H1 (cell line): Measurements from ENCODE around the gene ZPBP2. TPM values are rescaled to one million over a fixed set of nuclear protein-coding genes. Genes with fewer than 3 reads are reported as not detected.

Experiments used
- CTCF ChIA-PET: fragments of 300-600 bp; sonication (Branson Sonifier 250); formaldehyde crosslinking; loops from one replicate; lab custom pipeline; 2021; ENCODE audit not compliant: partially characterized antibody; lab: Charles Lee
- POLR2A ChIA-PET: fragments of 300-600 bp; sonication (Branson Sonifier 250); formaldehyde crosslinking; loops from one replicate; lab custom pipeline; 2021; ENCODE audit warnings: inconsistent platforms; ENCODE audit not compliant: partially characterized antibody; lab: Charles Lee
- DNase-seq, 2 experiments: peaks; one replicate each; pipeline versions ENCODE4 v3.0.0 to v3.0.0-alpha.2; 2010 to 2022; ENCODE audit warnings: low spot score in 2 of 2, low read depth in 1 of 2, mixed read lengths in 1 of 2
- FAIRE-seq: peaks from 2 replicates; lab custom pipeline; 2011; peaks lifted over from hg19 to GRCh38; lab: Jason Lieb, UNC
- H2AFZ ChIP-seq: 2 replicates; pipeline ENCODE4 v1.8.1; 2012; ENCODE audit warnings: low read length, inconsistent platforms
- H2AK5ac ChIP-seq: 2 replicates; pipeline ENCODE4 v1.6.1; 2013; ENCODE audit warnings: low read depth, low read length
- H2BK120ac ChIP-seq: replicated peaks from 2 replicates; pipeline ENCODE3; 2013; ENCODE audit warnings: low read depth, low read length, inconsistent platforms
- H2BK12ac ChIP-seq: 2 replicates; pipeline ENCODE4 v1.6.1; 2013; ENCODE audit warnings: low read depth, low read length
- H2BK15ac ChIP-seq: 2 replicates; pipeline ENCODE4 v1.6.1; 2013; ENCODE audit warnings: low read length
- H2BK20ac ChIP-seq: 2 replicates; pipeline ENCODE4 v1.6.1; 2013; ENCODE audit warnings: low read length
- H2BK5ac ChIP-seq: 2 replicates; pipeline ENCODE4 v1.6.1; 2013; ENCODE audit warnings: low read depth, low read length
- H3K14ac ChIP-seq: 2 replicates; pipeline ENCODE4 v1.6.1; 2013; ENCODE audit warnings: inconsistent platforms; ENCODE audit not compliant: insufficient read length
- H3K18ac ChIP-seq: 2 replicates; pipeline ENCODE4 v1.6.1; 2013; ENCODE audit warnings: low read length; ENCODE audit errors: extremely low read depth
- H3K23ac ChIP-seq: 2 replicates; pipeline ENCODE4 v1.6.1; 2013; ENCODE audit warnings: inconsistent platforms; ENCODE audit not compliant: insufficient read length
- H3K23me2 ChIP-seq: 2 replicates; pipeline ENCODE4 v1.6.1; 2013; ENCODE audit warnings: low read depth, low read length
- H3K27ac ChIP-seq: 2 replicates; pipeline ENCODE4 v1.6.1; 2011; ENCODE audit warnings: low read depth, low read length, inconsistent platforms
- H3K27me3 ChIP-seq, 4 experiments: replicated peaks in 1 of 4; 1 replicate in 1 of 4; 2 replicates in 3 of 4; pipeline versions ENCODE4 v1.6.1 to v1.8.1; 2011 to 2013; ENCODE audit warnings: low read length in 3 of 4, mild to moderate bottlenecking in 3 of 4, inconsistent platforms in 2 of 4, mixed read lengths in 2 of 4, moderate library complexity in 1 of 4; ENCODE audit not compliant: control insufficient read depth in 3 of 4, insufficient read depth in 3 of 4; ENCODE audit errors: extremely low read depth in 1 of 4
- H3K36me3 ChIP-seq, 4 experiments: 2 replicates each; pipeline versions ENCODE4 v1.6.1 to v1.8.1; 2011 to 2013; ENCODE audit warnings: mild to moderate bottlenecking in 4 of 4, low read length in 3 of 4, moderate library complexity in 2 of 4, control low read depth in 1 of 4, inconsistent platforms in 1 of 4; ENCODE audit not compliant: insufficient read depth in 4 of 4, control insufficient read depth in 2 of 4
- H3K4ac ChIP-seq: replicated peaks from 2 replicates; pipeline ENCODE3; 2013; ENCODE audit warnings: low read length, low read depth, mixed read lengths, inconsistent platforms; ENCODE audit not compliant: insufficient read length
- H3K4me1 ChIP-seq, 4 experiments: replicated peaks in 1 of 4; 1 replicate in 1 of 4; 2 replicates in 3 of 4; pipeline versions ENCODE4 v1.6.1 to v1.8.1; 2011 to 2013; ENCODE audit warnings: low read length in 3 of 4, inconsistent platforms in 2 of 4, mixed read lengths in 1 of 4; ENCODE audit not compliant: insufficient read depth in 4 of 4, control insufficient read depth in 3 of 4
- H3K4me2 ChIP-seq, 2 experiments: 2 replicates each; pipeline versions ENCODE4 v1.6.1 to v1.8.1; 2011 to 2013; ENCODE audit warnings: low read depth in 2 of 2, low read length in 2 of 2, control low read depth in 1 of 2, inconsistent platforms in 1 of 2, mild to moderate bottlenecking in 1 of 2; ENCODE audit not compliant: insufficient read depth in 1 of 2
- H3K4me3 ChIP-seq, 4 experiments: fragments of 200-600, 300-600 bp in 1 of 4; sonication (generic), shearing (Covaris generic), sonication (Bioruptor Twin) in 1 of 4; 2 replicates each; pipeline versions ENCODE4 v1.5.1 to v1.8.1; 2011 to 2016; ENCODE audit warnings: low read length in 4 of 4, low read depth in 3 of 4, control low read depth in 2 of 4, inconsistent platforms in 2 of 4, mild to moderate bottlenecking in 2 of 4, mixed read lengths in 1 of 4, moderate library complexity in 1 of 4; ENCODE audit not compliant: insufficient read depth in 2 of 4; ENCODE audit errors: extremely low read depth in 1 of 4
- H3K56ac ChIP-seq: replicated peaks from 2 replicates; pipeline ENCODE3; 2013; ENCODE audit warnings: low read depth, mild to moderate bottlenecking, mixed read lengths, low read length, inconsistent platforms; ENCODE audit not compliant: insufficient read length
- H3K79me1 ChIP-seq: 2 replicates; pipeline ENCODE4 v1.6.1; 2013; ENCODE audit warnings: low read depth, low read length, control low read depth
- H3K79me2 ChIP-seq, 2 experiments: 2 replicates each; pipeline versions ENCODE4 v1.6.1 to v1.8.1; 2012 to 2013; ENCODE audit warnings: low read length in 2 of 2, mild to moderate bottlenecking in 2 of 2, inconsistent platforms in 1 of 2; ENCODE audit not compliant: insufficient read depth in 2 of 2, control insufficient read depth in 1 of 2
- H3K9ac ChIP-seq, 4 experiments: replicated peaks in 1 of 4; 1 replicate in 1 of 4; 2 replicates in 3 of 4; pipeline versions ENCODE4 v1.6.1 to v1.8.1; 2011 to 2013; ENCODE audit warnings: low read depth in 3 of 4, low read length in 3 of 4, control low read depth in 2 of 4, mild to moderate bottlenecking in 2 of 4, moderate library complexity in 2 of 4, inconsistent platforms in 1 of 4; ENCODE audit errors: extremely low read depth in 1 of 4
- H3K9me3 ChIP-seq, 2 experiments: 2 replicates each; pipeline versions ENCODE4 v1.6.1 to v1.8.1; 2012 to 2013; ENCODE audit warnings: mild to moderate bottlenecking in 2 of 2, moderate library complexity in 2 of 2, control low read depth in 1 of 2, inconsistent platforms in 1 of 2, low read depth in 1 of 2, low read length in 1 of 2, mixed read lengths in 1 of 2; ENCODE audit not compliant: insufficient read depth in 2 of 2
- H4K20me1 ChIP-seq, 2 experiments: replicated peaks in 1 of 2; 2 replicates each; pipeline versions ENCODE3 to v1.8.1; 2011 to 2013; ENCODE audit warnings: inconsistent platforms in 2 of 2, low read length in 2 of 2, mild to moderate bottlenecking in 1 of 2; ENCODE audit not compliant: insufficient read depth in 2 of 2, control insufficient read depth in 1 of 2
- H4K5ac ChIP-seq: 2 replicates; pipeline ENCODE4 v1.6.1; 2013; ENCODE audit warnings: low read length, low read depth, mixed read lengths, inconsistent platforms; ENCODE audit not compliant: insufficient read length
- H4K8ac ChIP-seq: 2 replicates; pipeline ENCODE4 v1.8.0; 2013; ENCODE audit warnings: mild to moderate bottlenecking, moderate library complexity, low read length, inconsistent platforms; ENCODE audit not compliant: insufficient read depth; ENCODE audit errors: extremely low read depth
- H4K91ac ChIP-seq: replicated peaks from 2 replicates; pipeline ENCODE3; 2013; ENCODE audit warnings: low read length, mixed read lengths, inconsistent platforms; ENCODE audit not compliant: insufficient read length
- BACH1 ChIP-seq: IDR thresholded peaks from 2 replicates; pipeline ENCODE4 v1.6.1; 2012; ENCODE audit warnings: low read length, improper control_type of control experiment
- CBX5 ChIP-seq: fragments of 300-800, 300-1000 bp; sonication (generic); IDR thresholded peaks from 2 replicates; pipeline ENCODE4 v1.7.1; 2016; ENCODE audit warnings: antibody characterized with exemption, low read length, low read depth
- CBX8 ChIP-seq: fragments of 300-800, 300-1000 bp; sonication (generic); IDR thresholded peaks from 2 replicates; pipeline ENCODE4 v1.7.1; 2016; ENCODE audit warnings: low read depth, low read length, borderline replicate concordance
- CEBPB ChIP-seq: IDR thresholded peaks from 2 replicates; pipeline ENCODE4 v1.6.1; 2012; ENCODE audit warnings: low read depth, low read length
- CHD1 ChIP-seq: IDR thresholded peaks from 2 replicates; pipeline ENCODE4 v1.6.1; 2012; ENCODE audit warnings: low read depth, low read length, improper control_type of control experiment
- CREB1 ChIP-seq: IDR thresholded peaks from 2 replicates; pipeline ENCODE4 v1.6.1; 2012; ENCODE audit warnings: inconsistent platforms
- EP300 ChIP-seq, 2 experiments: IDR thresholded peaks; 1 replicate in 1 of 2; 2 replicates in 1 of 2; pipeline ENCODE4 v1.6.1; 2011 to 2012; ENCODE audit warnings: low read depth in 2 of 2, low read length in 2 of 2, mild to moderate bottlenecking in 2 of 2, borderline replicate concordance in 1 of 2, inconsistent platforms in 1 of 2, moderate library complexity in 1 of 2
- JUND ChIP-seq: IDR thresholded peaks from 2 replicates; pipeline ENCODE4 v1.6.1; 2011; ENCODE audit warnings: mild to moderate bottlenecking, improper control_type of control experiment, low read length
- POU5F1 ChIP-seq: IDR thresholded peaks from 2 replicates; pipeline ENCODE4 v1.6.1; 2011; ENCODE audit warnings: low read depth, mild to moderate bottlenecking, low read length, moderate library complexity
- SIN3A ChIP-seq, 2 experiments: IDR thresholded peaks in 1 of 2; conservative IDR thresholded peaks in 1 of 2; 2 replicates each; pipeline ENCODE4 v1.6.1; 2011 to 2012; ENCODE audit warnings: low read length in 2 of 2, improper control_type of control experiment in 1 of 2, low read depth in 1 of 2, mild to moderate bottlenecking in 1 of 2
- SIRT6 ChIP-seq: IDR thresholded peaks from one replicate; pipeline ENCODE4 v1.7.1; 2012; ENCODE audit warnings: low read length, inconsistent platforms
- SIX5 ChIP-seq: IDR thresholded peaks from 2 replicates; pipeline ENCODE4 v1.6.1; 2011; ENCODE audit warnings: mild to moderate bottlenecking, low read depth, low read length
- SP1 ChIP-seq: IDR thresholded peaks from 2 replicates; pipeline ENCODE4 v1.6.1; 2011; ENCODE audit warnings: low read depth, low read length
- SRF ChIP-seq: IDR thresholded peaks from 2 replicates; pipeline ENCODE4 v1.6.1; 2011; ENCODE audit warnings: mild to moderate bottlenecking, low read depth, low read length, moderate library complexity
- TAF7 ChIP-seq: optimal IDR thresholded peaks from 2 replicates; pipeline ENCODE3; 2011; ENCODE audit warnings: low read depth, mild to moderate bottlenecking, inconsistent platforms, low read length, moderate library complexity, borderline replicate concordance
- TCF12 ChIP-seq: IDR thresholded peaks from 2 replicates; pipeline ENCODE4 v1.6.1; 2011; ENCODE audit warnings: low read depth, mild to moderate bottlenecking, low read length
- TEAD4 ChIP-seq: IDR thresholded peaks from 2 replicates; pipeline ENCODE4 v1.6.1; 2012; ENCODE audit warnings: low read depth, low read length, inconsistent platforms, mixed read lengths
- WGBS, 2 experiments: shearing (Covaris generic) in 1 of 2; methylation state at CpG; one replicate each; pipeline versions ENCODE4 v1.1.6 to v1.1.7; 2013 to 2015; ENCODE audit warnings: low lambda C conversion rate in 2 of 2, mixed read lengths in 2 of 2, inconsistent platforms in 1 of 2, low coverage in 1 of 2, missing lambda C conversion rate in 1 of 2; ENCODE audit not compliant: insufficient replicate concordance in 2 of 2, insufficient coverage in 1 of 2, insufficient read length in 1 of 2; ENCODE audit errors: extremely low coverage in 1 of 2, missing lambda C conversion rate in 1 of 2; 5-methylcytosine and 5-hydroxymethylcytosine counted together
- polyA plus RNA-seq, 7 experiments: library from polyadenylated mRNA; depleted of rRNA in 3 of 7; stranded (reverse) in 5 of 7; unstranded in 2 of 7; fragments of >200 nt in 5 of 7; fragments of 200-250 nt in 2 of 7; gene quantifications; 1 replicate in 5 of 7; 2 replicates in 1 of 7; 4 replicates in 1 of 7; pipeline versions ENCODE4 v1.2.1 to v1.2.3, GENCODE V29; 2011 to 2013; ENCODE audit warnings: missing spikeins in 2 of 7, mixed read lengths in 2 of 7
- total RNA-seq: library from RNA; stranded (reverse); fragmentation: NEBNext Ultra II Directional; extraction: Animal tissue kit (Norgen Biotek cat#: 25700); gene quantifications from 2 replicates; pipeline ENCODE4 v1.2.1, GENCODE V29; 2021

Gene ZPBP2
- total and polyA plus RNA-seq, 2 of the 8 experiments (the other 6 are each of a cell fraction or from before 2014, with no cell fraction given): not detected

DNA sequence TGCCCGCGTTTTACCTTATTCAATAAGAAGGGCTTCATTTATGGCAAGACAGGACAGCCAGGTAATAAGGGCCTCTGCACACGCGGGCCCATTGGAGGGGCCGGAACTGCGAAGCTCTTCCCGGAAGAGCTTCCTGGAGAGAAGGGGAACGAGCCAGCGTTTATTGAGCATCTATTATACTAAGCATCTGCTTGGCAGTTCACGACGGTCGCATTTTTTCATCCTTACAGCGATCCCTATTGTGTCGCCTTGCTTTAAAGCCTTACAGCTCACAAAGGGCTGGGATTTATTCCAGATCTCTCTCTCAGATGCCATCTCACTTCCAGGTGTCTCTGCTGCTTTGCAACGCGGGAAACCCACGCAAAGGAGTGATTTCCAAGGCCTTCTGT lies 546 bp downstream of the ZPBP2 start:
- Histone ChIP-seq H2BK15ac (no peak overlapping the region), H4K20me1 (no peaks in the 10 kb centered on the region), H3K9ac (no peak overlapping the region), H3K56ac (no peak overlapping the region), H3K4me1 (peaks cover 0 to under 1% (median 0%) of the 10 kb centered on the region in 4 experiments; a peak in 2 of 7 replicates), H3K4ac (no peak overlapping the region), H3K79me1 (no peaks in the 10 kb centered on the region), H4K5ac (no peak overlapping the region), H4K8ac (no peak overlapping the region; the same call in 1 of the 2 replicates), H2BK12ac (no peak overlapping the region), H3K27ac (no peak overlapping the region), H3K23ac (no peak overlapping the region), H3K23me2 (no peaks in the 10 kb centered on the region), H3K14ac (no peak overlapping the region), H3K4me3 (no peak overlapping the region), H3K36me3 (no peaks in the 10 kb centered on the region), H3K18ac (no peak overlapping the region), H3K9me3 (no peaks in the 10 kb centered on the region), H2AK5ac (no peak overlapping the region), H3K79me2 (no peaks in the 10 kb centered on the region), H2BK20ac (no peak overlapping the region), H3K4me2 (no peak overlapping the region), H4K91ac (no peak overlapping the region), H2BK5ac (no peak overlapping the region), H3K27me3 (peaks cover 7 to 23% (median 21%) of the 10 kb centered on the region in 4 experiments), H2AFZ (no peak overlapping the region), H2BK120ac (no peak overlapping the region)
- FAIRE-seq: no peak
- ChIA-PET CTCF (no interaction called here), POLR2A (interaction anchor here (0.6 kb wide), 1 partner anchor 128 kb away, joined by 5 read pairs; no protein-coding TSS in a partner anchor)
- 95% methylated on average over 17 of the region's 17 CpGs; no CpG with 5 or more reads in 1 of the 2 experiments for WGBS, 2 experiments
- DNase-seq: no peak
- no peak for TF ChIP-seq SIX5
- no peak for TF ChIP-seq SIRT6
- no peak for TF ChIP-seq TEAD4
- no peak for TF ChIP-seq EP300 (IDR thresholded peaks at IDR 0.05; ENCODE audit: borderline replicate concordance in 1 of 2, low read depth in 2 of 2, low read length in 2 of 2)
- TF ChIP-seq POU5F1: no peak
- no peak for TF ChIP-seq CREB1
- no peak for TF ChIP-seq SP1
- TF ChIP-seq CBX5: no peak
- no peak for TF ChIP-seq TCF12
- no peak for TF ChIP-seq CEBPB
- TF ChIP-seq BACH1: no peak
- TF ChIP-seq SRF: no peak
- no peak for TF ChIP-seq CBX8
- TF ChIP-seq SIN3A (conservative IDR thresholded peaks at IDR 0.05 in 1 of 2, IDR thresholded peaks at IDR 0.05 in 1 of 2; ENCODE audit: low read depth in 1 of 2, low read length in 2 of 2): no peak
- TF ChIP-seq JUND: no peak
- TF ChIP-seq TAF7: no peak
- no peak for TF ChIP-seq CHD1
